CD14-positive monocyte (primary cell): ENCODE measurements around the gene CTSE. TPM values are rescaled to one million over a fixed set of nuclear protein-coding genes. Genes with fewer than 3 reads are reported as not detected.

Source experiments
- DNase-seq, 3 donors: peaks; one replicate each; pipeline ENCODE4 v3.0.0-alpha.2; 2011 to 2022
- H2AFZ ChIP-seq: 2 replicates; pipeline ENCODE4 v1.6.0; 2012; ENCODE audit warnings: mild to moderate bottlenecking, low read depth, low read length, inconsistent platforms; ENCODE audit not compliant: insufficient read depth, poor library complexity, severe bottlenecking
- H3K27ac ChIP-seq, 2 donors: 1 replicate in 1 of 2; 2 replicates in 1 of 2; pipeline ENCODE4 v1.5.1; 2012 to 2013; ENCODE audit warnings: low read length in 2 of 2, control low read depth in 1 of 2, inconsistent platforms in 1 of 2, low read depth in 1 of 2, mild to moderate bottlenecking in 1 of 2
- H3K27me3 ChIP-seq, 2 donors: one replicate each; pipeline versions ENCODE4 v1.6.0 to v1.6.1; 2011 to 2013; ENCODE audit warnings: low read length in 2 of 2; ENCODE audit not compliant: control insufficient read depth in 2 of 2, insufficient read depth in 2 of 2
- H3K36me3 ChIP-seq, 2 donors: replicated peaks in 1 of 2; 1 replicate in 1 of 2; 2 replicates in 1 of 2; pipeline versions ENCODE4 v1.5.1 to v1.6.1; 2012 to 2013; ENCODE audit warnings: low read length in 2 of 2, control low read depth in 1 of 2, inconsistent platforms in 1 of 2, mild to moderate bottlenecking in 1 of 2; ENCODE audit not compliant: insufficient read depth in 2 of 2, control insufficient read depth in 1 of 2
- H3K4me1 ChIP-seq, 2 donors: 1 replicate in 1 of 2; 2 replicates in 1 of 2; pipeline versions ENCODE4 v1.5.1 to v1.6.1; 2012 to 2013; ENCODE audit warnings: low read length in 2 of 2, control low read depth in 1 of 2, inconsistent platforms in 1 of 2, mild to moderate bottlenecking in 1 of 2, moderate library complexity in 1 of 2; ENCODE audit not compliant: insufficient read depth in 2 of 2, control insufficient read depth in 1 of 2
- H3K4me2 ChIP-seq: replicated peaks from 2 replicates; pipeline ENCODE3; 2012; ENCODE audit warnings: low read length, moderate library complexity, mild to moderate bottlenecking; ENCODE audit not compliant: poor library complexity, severe bottlenecking; ENCODE audit errors: extremely low read depth
- H3K4me3 ChIP-seq, 3 experiments: fragments of 200-600 bp in 1 of 3; sonication (generic) in 1 of 3; replicated peaks in 1 of 3; 1 replicate in 2 of 3; 2 replicates in 1 of 3; pipeline ENCODE4 v1.5.1; 2011 to 2013; ENCODE audit warnings: low read length in 3 of 3, mild to moderate bottlenecking in 3 of 3, control low read depth in 2 of 3, low read depth in 2 of 3, inconsistent platforms in 1 of 3, moderate library complexity in 1 of 3
- H3K79me2 ChIP-seq: 2 replicates; pipeline ENCODE4 v1.6.0; 2012; ENCODE audit warnings: mild to moderate bottlenecking, control low read depth, inconsistent platforms, low read length, moderate library complexity; ENCODE audit not compliant: insufficient read depth
- H3K9ac ChIP-seq: 2 replicates; pipeline ENCODE4 v1.6.0; 2017; ENCODE audit warnings: low read length, mild to moderate bottlenecking; ENCODE audit not compliant: insufficient read depth, poor library complexity, severe bottlenecking
- H3K9me3 ChIP-seq, 2 donors: replicated peaks in 1 of 2; 1 replicate in 1 of 2; 2 replicates in 1 of 2; pipeline versions ENCODE4 v1.5.1 to v1.6.1; 2012 to 2013; ENCODE audit warnings: low read length in 2 of 2, control low read depth in 1 of 2; ENCODE audit not compliant: control insufficient read depth in 1 of 2, insufficient read depth in 1 of 2
- H4K20me1 ChIP-seq: 2 replicates; pipeline ENCODE4 v1.6.0; 2012; ENCODE audit warnings: mild to moderate bottlenecking, low read length, control low read depth, moderate library complexity; ENCODE audit not compliant: insufficient read depth
- H3K27ac Mint-ChIP-seq, 7 donors: one replicate each; pipeline ENCODE4 v1.8.0; 2020; ENCODE audit warnings: mild to moderate bottlenecking in 7 of 7, mixed read lengths in 7 of 7, moderate library complexity in 6 of 7, inconsistent platforms in 2 of 7
- H3K27me3 Mint-ChIP-seq, 3 donors: one replicate each; pipeline ENCODE4 v1.8.0; 2021 to 2022; ENCODE audit warnings: low read depth in 3 of 3, mild to moderate bottlenecking in 3 of 3, mixed read lengths in 3 of 3, moderate library complexity in 3 of 3, inconsistent platforms in 1 of 3
- H3K36me3 Mint-ChIP-seq, 2 donors: one replicate each; pipeline ENCODE4 v1.8.0; 2020; ENCODE audit warnings: mixed read lengths in 2 of 2, inconsistent platforms in 1 of 2, mild to moderate bottlenecking in 1 of 2
- H3K4me1 Mint-ChIP-seq: one replicate; pipeline ENCODE4 v1.8.0; 2020; ENCODE audit warnings: mild to moderate bottlenecking, mixed read lengths
- H3K4me3 Mint-ChIP-seq, 2 donors: one replicate each; pipeline ENCODE4 v1.8.0; 2020; ENCODE audit warnings: mild to moderate bottlenecking in 2 of 2, mixed read lengths in 2 of 2, moderate library complexity in 1 of 2
- H3K9me3 Mint-ChIP-seq, 7 donors: one replicate each; pipeline ENCODE4 v1.8.0; 2020 to 2022; ENCODE audit warnings: mixed read lengths in 7 of 7, mild to moderate bottlenecking in 6 of 7, moderate library complexity in 6 of 7, inconsistent platforms in 2 of 7
- CTCF ChIP-seq: fragments of 200-600 bp; IDR thresholded peaks from one replicate; pipeline ENCODE4 v1.8.0; 2022; ENCODE audit warnings: antibody characterized with exemption, mild to moderate bottlenecking
- WGBS: methylation state at CpG from one replicate; pipeline ENCODE4 v1.1.5; 2013; ENCODE audit warnings: missing lambda C conversion rate; ENCODE audit not compliant: insufficient coverage; 5-methylcytosine and 5-hydroxymethylcytosine counted together
- intact Hi-C, 2 donors: fragments of 100-400 bp; cut with micrococcal nuclease; formaldehyde crosslinking; loops; one replicate each; pipeline versions ENCODE4 v1.15.0 to v1.15.1; 2023
- polyA plus RNA-seq, 3 donors: library from polyadenylated mRNA; depleted of rRNA in 1 of 3; unstranded in 2 of 3; stranded (reverse) in 1 of 3; fragments of 300-500 nt in 2 of 3; fragments of >200 nt in 1 of 3; fragmentation: Illumina TruSeq in 2 of 3; gene quantifications; 1 replicate in 2 of 3; 2 replicates in 1 of 3; pipeline ENCODE4 v1.2.3, GENCODE V29; 2012 to 2021

Gene CTSE
- polyA plus RNA-seq, 3 donors, result not detected

- Mint-ChIP-seq H3K36me3 (no peaks in the 10 kb centered on the region), H3K4me3 (no peak overlapping the region), H3K27ac (no peak overlapping the region), H3K9me3 (no peaks in the 10 kb centered on the region), H3K4me1 (peaks cover 32% of the 10 kb centered on the region), H3K27me3 (peaks cover 4 to 9% (median 5%) of the 10 kb centered on the region in 3 donors)
- H4K20me1 ChIP-seq, result no peaks in the 10 kb centered on the region
- H3K27me3 ChIP-seq, result no peaks in the 10 kb centered on the region
- H3K4me1 ChIP-seq, result peaks cover 18 to 33% of the 10 kb centered on the region in 2 donors
- peak; percentile 5 to 31 (median 19) for DNase-seq
- H3K4me3 ChIP-seq, result peak overlapping the region in 1 of 3 experiments; percentile 14
- no peak for TF ChIP-seq CTCF
- intact Hi-C loops, result no loop called here
- no peak overlapping the region for H3K9ac ChIP-seq
- no peaks in the 10 kb centered on the region for H3K79me2 ChIP-seq
- H3K4me2 ChIP-seq, result peak overlapping the region; percentile 1
- H3K36me3 ChIP-seq, result no peaks in the 10 kb centered on the region
- 57% methylated on average over 4 of the region's 9 CpGs for WGBS
- no peak overlapping the region for H3K27ac ChIP-seq
- H3K9me3 ChIP-seq, result no peaks in the 10 kb centered on the region
- no peak overlapping the region for H2AFZ ChIP-seq
Measured at GRCh38 chr1:205961991-205962820, 61.5 kb downstream of the CTSE start.

- Histone ChIP-seq H2AFZ (no peak overlapping the region), H3K27me3 (no peaks in the 10 kb centered on the region), H3K27ac (no peak overlapping the region), H3K79me2 (no peaks in the 10 kb centered on the region), H3K4me2 (no peak overlapping the region), H4K20me1 (no peaks in the 10 kb centered on the region), H3K9ac (no peak overlapping the region), H3K36me3 (no peaks in the 10 kb centered on the region), H3K9me3 (no peaks in the 10 kb centered on the region), H3K4me1 (peaks cover 18 to 33% of the 10 kb centered on the region in 2 donors), H3K4me3 (no peak overlapping the region)
- WGBS, result no CpG with 5 or more reads among the region's 2 CpGs
- H3K36me3 Mint-ChIP-seq, result no peaks in the 10 kb centered on the region
- H3K4me1 Mint-ChIP-seq, result peaks cover 32% of the 10 kb centered on the region
- no peaks in the 10 kb centered on the region for H3K9me3 Mint-ChIP-seq
- peak overlapping the region in 3 of 7 donors; percentile 6 to 76 (median 20) for H3K27ac Mint-ChIP-seq
- peak in 2 of 3 donors; percentile 56 to 59 for DNase-seq
- H3K27me3 Mint-ChIP-seq, result peaks cover 5 to 11% (median 7%) of the 10 kb centered on the region in 3 donors
- H3K4me3 Mint-ChIP-seq, result no peak overlapping the region
- TF ChIP-seq CTCF, result no peak
- intact Hi-C loops, result no loop called here
Measured at GRCh38 chr1:205961405-205961804, 62.3 kb downstream of the CTSE start.
